ENCODE measurements around the gene TMEM54.

Gene TMEM54

DNA sequence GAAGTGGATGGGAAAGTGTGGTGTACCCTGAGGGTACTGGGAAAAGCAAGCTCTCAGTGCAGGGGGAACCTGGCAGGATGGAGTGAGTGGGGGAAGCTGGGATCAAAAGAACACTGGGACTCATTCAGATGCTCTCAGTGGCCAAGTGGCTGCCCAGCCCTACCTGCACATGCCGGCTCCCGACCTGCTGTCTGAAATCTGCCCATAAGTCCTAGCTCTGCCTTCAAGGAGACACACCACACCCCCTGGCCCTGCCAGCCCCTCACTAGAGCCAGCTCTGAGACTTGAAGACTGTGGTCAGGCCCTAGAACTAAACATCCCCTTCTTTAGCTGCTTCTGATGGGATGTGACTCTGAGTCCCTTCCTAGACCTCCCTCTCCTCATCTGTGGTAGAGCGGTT is 2.2 kb downstream of the TMEM54 start:
- Histone ChIP-seq H3K4me1 (ENCODE audit: control insufficient read depth, insufficient read depth, low read length) (no peaks in the 10 kb centered on the region), H3K27ac (ENCODE audit: extremely low read depth, low read depth, low read length) (no peak overlapping the region), H3K9me3 (ENCODE audit: control insufficient read depth, insufficient read depth, low read depth, low read length) (no peaks in the 10 kb centered on the region), H3K36me3 (ENCODE audit: control insufficient read depth in 2 of 2, insufficient read depth in 1 of 2, low read length in 2 of 2) (no peaks in the 10 kb centered on the region), H3K4me3 (ENCODE audit: low read depth, low read length) (no peak overlapping the region)
- ChIA-PET CTCF (interaction anchor here (0.6 to 2.3 kb wide), 5 partner anchors 9 to 108 kb away, joined by 3 to 6 read pairs (median 5); partner anchors contain the start of gene HPCA), POLR2A (interaction anchor here (0.6 kb wide), 1 partner anchor 91 kb away, joined by 5 read pairs; no protein-coding TSS in a partner anchor)
- TF ChIP-seq WT1 (tag by site-specific recombination; IDR thresholded peaks at IDR 0.05) (no peak), ZNF596 (tag by site-specific recombination; IDR thresholded peaks at IDR 0.05) (no peak), ZNF501 (tag by site-specific recombination; IDR thresholded peaks at IDR 0.05) (no peak), ZSCAN4 (tag by site-specific recombination; IDR thresholded peaks at IDR 0.05) (no peak), ZNF558 (tag by site-specific recombination; IDR thresholded peaks at IDR 0.05) (no peak), ZNF292 (tag by site-specific recombination; IDR thresholded peaks at IDR 0.05; ENCODE audit: borderline replicate concordance, low read depth) (no peak), ZNF433 (tag by site-specific recombination; IDR thresholded peaks at IDR 0.05; ENCODE audit: low read depth) (no peak), KLF7 (tag by site-specific recombination; IDR thresholded peaks at IDR 0.05; ENCODE audit: borderline replicate concordance) (no peak), REPIN1 (tag by site-specific recombination; IDR thresholded peaks at IDR 0.05; ENCODE audit: low read depth) (no peak), ZFHX2 (tag by site-specific recombination; conservative IDR thresholded peaks at IDR 0.05) (no peak), PRDM2 (tag by site-specific recombination; IDR thresholded peaks at IDR 0.05; ENCODE audit: borderline replicate concordance) (no peak), ZSCAN23 (tag by site-specific recombination; IDR thresholded peaks at IDR 0.05) (no peak)

DNA sequence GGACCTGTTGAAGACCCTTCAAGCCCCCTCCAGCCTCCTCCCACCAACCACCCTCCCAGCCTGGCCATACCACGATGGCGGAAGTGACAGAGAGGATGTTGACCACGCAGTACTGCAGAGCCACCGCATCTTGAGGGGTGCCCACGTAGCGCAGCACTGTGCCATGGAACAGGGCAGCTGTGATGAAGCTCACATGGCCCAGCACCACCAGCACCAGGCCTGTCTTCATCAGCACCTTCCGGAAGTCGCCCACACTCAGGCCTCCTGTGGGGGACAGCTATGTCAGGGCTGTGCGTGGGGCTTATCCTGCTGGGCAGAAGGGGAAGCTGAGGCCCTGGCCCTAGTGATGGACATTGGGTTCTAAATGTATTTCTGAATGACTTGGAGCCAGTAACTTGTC is 3.1 kb downstream of the TMEM54 start:
- H3K9me3 ChIP-seq (ENCODE audit: control insufficient read depth, insufficient read depth, low read depth, low read length): no peaks in the 10 kb centered on the region
- TF ChIP-seq SCRT2 (tag by site-specific recombination; IDR thresholded peaks at IDR 0.05): 0 out of 2 replicates have a peak, but pooled peaks have one; percentile 43
- no peak for TF ChIP-seq ZFP37 (tag by site-specific recombination; IDR thresholded peaks at IDR 0.05)
- TF ChIP-seq ZEB2 (tag by site-specific recombination; IDR thresholded peaks at IDR 0.05): no peak
- no peak for TF ChIP-seq ZNF555 (tag by site-specific recombination; conservative IDR thresholded peaks at IDR 0.05)
- no peak for TF ChIP-seq OVOL3 (tag by site-specific recombination; IDR thresholded peaks at IDR 0.05)
- no peak for TF ChIP-seq ZNF350 (tag by site-specific recombination; IDR thresholded peaks at IDR 0.05)
- no peak for TF ChIP-seq REST (tag by site-specific recombination; IDR thresholded peaks at IDR 0.05)
- TF ChIP-seq ZNF24 (tag by site-specific recombination; IDR thresholded peaks at IDR 0.05): no peak
- TF ChIP-seq PRDM10 (tag by site-specific recombination; IDR thresholded peaks at IDR 0.05): no peak
- no peak overlapping the region for H3K27ac ChIP-seq (ENCODE audit: extremely low read depth, low read depth, low read length)
- CTCF ChIA-PET: interaction anchor here (0.6 to 2.3 kb wide), 6 partner anchors 8 to 109 kb away, joined by 3 to 6 read pairs (median 4); partner anchors contain the start of gene HPCA
- H3K4me1 ChIP-seq (ENCODE audit: control insufficient read depth, insufficient read depth, low read length): no peaks in the 10 kb centered on the region
- H3K4me3 ChIP-seq (ENCODE audit: low read depth, low read length): no peak overlapping the region
- POLR2A ChIA-PET: no interaction called here
- H3K36me3 ChIP-seq (ENCODE audit: control insufficient read depth in 2 of 2, insufficient read depth in 1 of 2, low read length in 2 of 2): no peaks in the 10 kb centered on the region

Measured in HEK293 (cell line).